Raji (cell line): ENCODE data around the gene KRTAP12-3.
"Not testable (repeated sequence)": the region's sequence is repeated elsewhere in the genome, so short reads cannot be mapped to it uniquely, and the experiment has no call there.

Experiments
- POLR2A ChIP-seq: IDR thresholded peaks from 2 replicates; pipeline ENCODE4 v1.6.1; 2011; ENCODE audit warnings: low read depth, low read length, control low read depth; ENCODE audit not compliant: insufficient read depth

Gene KRTAP12-3

GRCh38 chr21:44694776-44695175 is 37.0 kb downstream of the KRTAP12-3 start:
- no peak for TF ChIP-seq POLR2A

DNA sequence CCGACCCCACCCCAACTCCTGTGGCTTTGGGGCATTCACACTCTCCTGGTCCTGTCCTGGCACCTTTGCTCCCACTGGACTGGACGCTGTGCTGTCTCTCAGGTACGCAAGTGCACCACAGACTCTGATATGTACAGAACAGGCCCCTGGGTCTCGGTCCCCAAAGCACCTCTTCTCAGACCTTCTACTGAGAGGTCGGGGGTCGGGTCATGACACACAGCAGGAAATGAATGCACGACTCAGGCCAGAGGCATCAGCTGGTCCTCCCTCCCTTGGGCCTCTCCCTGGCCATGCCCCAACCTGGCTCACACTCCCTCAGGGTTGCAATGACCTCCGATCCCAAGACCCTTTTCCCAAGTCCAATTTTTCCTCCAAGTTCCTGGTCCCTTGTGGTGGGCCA is 37.5 kb downstream of the KRTAP12-3 start:
- no peak for TF ChIP-seq POLR2A

- TF ChIP-seq POLR2A = no peak
Observed at GRCh38 chr21:44695641-44696040, 37.9 kb downstream of the KRTAP12-3 start.

- TF ChIP-seq POLR2A = no peak
Observed at GRCh38 chr21:44696572-44696971, 38.8 kb downstream of the KRTAP12-3 start.

DNA sequence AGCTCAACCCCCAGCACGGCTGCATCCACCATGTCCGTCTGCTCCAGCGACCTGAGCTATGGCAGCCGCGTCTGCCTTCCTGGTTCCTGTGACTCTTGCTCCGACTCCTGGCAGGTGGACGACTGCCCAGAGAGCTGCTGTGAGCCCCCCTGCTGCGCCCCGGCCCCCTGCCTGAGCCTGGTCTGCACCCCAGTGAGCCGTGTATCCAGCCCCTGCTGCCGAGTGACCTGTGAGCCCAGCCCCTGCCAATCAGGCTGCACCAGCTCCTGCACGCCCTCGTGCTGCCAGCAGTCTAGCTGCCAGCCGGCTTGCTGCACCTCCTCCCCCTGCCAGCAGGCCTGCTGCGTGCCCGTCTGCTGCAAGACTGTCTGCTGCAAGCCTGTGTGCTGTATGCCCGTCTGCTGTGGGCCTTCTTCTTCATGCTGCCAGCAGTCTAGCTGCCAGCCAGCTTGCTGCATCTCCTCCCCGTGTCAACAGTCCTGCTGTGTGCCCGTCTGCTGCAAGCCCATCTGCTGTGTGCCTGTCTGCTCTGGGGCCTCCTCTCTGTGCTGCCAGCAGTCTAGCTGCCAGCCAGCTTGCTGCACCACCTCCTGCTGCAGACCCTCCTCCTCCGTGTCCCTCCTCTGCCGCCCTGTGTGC is 39.6 kb downstream of the KRTAP12-3 start, which contains the start of gene KRTAP10-12:
Gene KRTAP10-12, plus strand, starts transcription at position 1 of the 639 bp plus-strand sequence. Its CDS starts 30 bp downstream, at position 31.
- TF ChIP-seq POLR2A = not testable (repeated sequence)

GRCh38 chr21:44697811-44698734 is 40.3 kb downstream of the KRTAP12-3 start:
- TF ChIP-seq POLR2A = no peak

- TF ChIP-seq POLR2A = no peak
Observed at GRCh38 chr21:44699502-44700001, 41.8 kb downstream of the KRTAP12-3 start.

DNA sequence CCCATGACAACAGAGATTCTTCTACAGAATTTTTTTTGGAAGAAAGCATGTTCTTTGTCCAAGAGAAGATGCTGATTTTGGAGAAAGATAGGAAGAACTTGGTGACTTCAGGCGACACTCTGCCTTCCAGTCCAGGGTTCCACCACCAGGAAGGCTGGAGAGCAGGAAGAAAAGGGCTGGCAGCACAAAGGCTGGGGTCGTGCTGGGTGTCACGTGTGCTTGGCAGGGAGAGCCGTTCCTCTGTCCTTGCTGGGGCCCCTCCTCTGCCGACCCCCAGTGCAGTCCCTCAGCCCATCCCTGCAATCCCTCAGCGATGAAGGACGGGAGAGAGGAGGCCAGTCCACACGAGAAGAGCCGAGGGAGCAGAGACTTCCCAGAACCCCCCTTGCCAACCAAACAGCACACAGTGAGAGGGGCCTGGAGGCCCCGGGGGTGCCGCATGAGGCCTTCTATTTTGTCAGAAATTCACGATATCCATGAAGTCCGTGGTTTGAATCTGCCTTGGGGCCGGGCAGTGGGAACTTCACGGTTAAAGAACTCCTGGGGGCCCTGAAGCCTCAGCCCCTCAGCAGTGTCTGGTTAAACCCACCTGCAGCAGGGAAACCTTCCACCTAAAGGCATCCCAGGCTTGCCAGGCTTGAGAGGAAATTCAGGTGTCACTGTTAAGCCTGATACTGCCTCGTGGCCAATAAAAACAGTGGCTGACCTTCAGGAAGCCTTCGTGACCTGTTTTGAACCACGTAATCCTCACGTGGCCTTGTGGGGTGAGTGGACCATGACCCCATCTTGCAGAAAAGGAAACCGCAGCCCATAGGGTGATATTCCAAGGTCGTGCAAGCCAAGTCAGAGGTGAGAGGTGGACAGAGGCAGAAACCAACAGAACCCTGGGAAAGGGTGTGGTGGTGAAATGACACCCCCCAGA is 42.6 kb downstream of the KRTAP12-3 start:
- no peak for TF ChIP-seq POLR2A

- no peak for TF ChIP-seq POLR2A
Observed at GRCh38 chr21:44701023-44701400, 43.3 kb downstream of the KRTAP12-3 start.

DNA sequence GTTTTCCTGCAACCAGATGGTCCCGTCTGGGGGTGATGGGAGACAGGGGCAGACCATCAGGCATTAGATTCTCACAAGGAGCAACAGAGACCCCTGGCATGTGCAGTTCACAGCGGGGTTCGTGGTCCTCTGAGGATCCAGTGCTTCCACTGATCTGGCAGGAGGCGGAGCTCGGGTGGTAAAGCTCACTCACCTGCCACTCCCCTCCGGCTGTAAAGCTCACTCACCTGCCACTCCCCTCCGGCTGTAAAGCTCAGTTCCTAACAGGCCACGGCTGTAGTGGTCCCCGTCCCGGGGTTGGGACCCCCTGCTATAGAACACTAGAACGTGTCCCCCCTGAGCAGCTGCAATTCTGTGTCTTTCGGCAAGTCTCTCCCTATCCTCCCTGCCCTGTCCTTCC is 43.8 kb downstream of the KRTAP12-3 start:
- no peak for TF ChIP-seq POLR2A

- TF ChIP-seq POLR2A = no peak
Observed at GRCh38 chr21:44702111-44702972, 44.6 kb downstream of the KRTAP12-3 start.

- no peak for TF ChIP-seq POLR2A
Observed at GRCh38 chr21:44702973-44703730, 45.4 kb downstream of the KRTAP12-3 start.
